ENCODE results near the gene SOX6. TPM values are rescaled to one million over a fixed set of nuclear protein-coding genes. Genes with fewer than 3 reads are reported as not detected.

The SOX6 gene
- total RNA-seq, 2 experiments from 2014 or later: 0.20 TPM; not detected in 1

GRCh38 chr11:16034074-16034473, 322.3 kb downstream of the SOX6 start:
- ATAC-seq (ENCODE audit: poor library complexity) (no peak), DNase-seq (no peak)
- CTCF ChIA-PET: no interaction called here
- no peak overlapping the region for H3K4me3 ChIP-seq (ENCODE audit: low read length)
- no peak overlapping the region for H3K27ac ChIP-seq (ENCODE audit: low read depth in 1 of 2, low read length in 2 of 2)
- H3K9me3 ChIP-seq (ENCODE audit: control insufficient read depth in 1 of 2, insufficient read depth in 1 of 2, low read length in 2 of 2): no peaks in the 10 kb centered on the region
- H3K9me3 Mint-ChIP-seq: no peaks in the 10 kb centered on the region
- no peaks in the 10 kb centered on the region for H3K4me1 Mint-ChIP-seq (ENCODE audit: low read depth)
- no peaks in the 10 kb centered on the region for H3K36me3 Mint-ChIP-seq (ENCODE audit: low read depth)
- no peak for TF ChIP-seq CTCF (IDR thresholded peaks at IDR 0.05)
- H3K36me3 ChIP-seq (ENCODE audit: insufficient read depth, low read length): no peaks in the 10 kb centered on the region
- H3K27me3 Mint-ChIP-seq: no peaks in the 10 kb centered on the region
- H3K4me1 ChIP-seq (ENCODE audit: insufficient read depth, low read length): no peaks in the 10 kb centered on the region
- POLR2A ChIA-PET: no interaction called here
- intact Hi-C loops (cut with DNase I, micrococcal nuclease): no loop called here
- no peak overlapping the region for H3K4me3 Mint-ChIP-seq
- H3K27me3 ChIP-seq (ENCODE audit: control insufficient read depth in 1 of 2, insufficient read depth in 2 of 2, low read length in 2 of 2): no peaks in the 10 kb centered on the region
- no peak overlapping the region for H3K27ac Mint-ChIP-seq

- Histone ChIP-seq H3K27ac (ENCODE audit: low read depth in 1 of 2, low read length in 2 of 2) (no peak overlapping the region), H3K4me3 (ENCODE audit: low read length) (no peak overlapping the region), H3K9me3 (ENCODE audit: control insufficient read depth in 1 of 2, insufficient read depth in 1 of 2, low read length in 2 of 2) (no peaks in the 10 kb centered on the region), H3K4me1 (ENCODE audit: insufficient read depth, low read length) (no peaks in the 10 kb centered on the region), H3K27me3 (ENCODE audit: control insufficient read depth in 1 of 2, insufficient read depth in 2 of 2, low read length in 2 of 2) (no peaks in the 10 kb centered on the region), H3K36me3 (ENCODE audit: insufficient read depth, low read length) (no peaks in the 10 kb centered on the region)
- Mint-ChIP-seq H3K27ac (no peak overlapping the region), H3K27me3 (no peaks in the 10 kb centered on the region), H3K9me3 (no peaks in the 10 kb centered on the region), H3K4me1 (ENCODE audit: low read depth) (no peaks in the 10 kb centered on the region), H3K4me3 (no peak overlapping the region), H3K36me3 (ENCODE audit: low read depth) (no peaks in the 10 kb centered on the region)
- POLR2A ChIA-PET: no interaction called here
- no peak for TF ChIP-seq CTCF (IDR thresholded peaks at IDR 0.05)
- CTCF ChIA-PET: no interaction called here
- ATAC-seq (ENCODE audit: poor library complexity): no peak
- intact Hi-C loops (cut with DNase I, micrococcal nuclease): no loop called here
- no peak for DNase-seq
These were observed 323.4 kb downstream of the SOX6 start for GRCh38 chr11:16032974-16033373.

- no peak for DNase-seq
- Histone ChIP-seq H3K36me3 (ENCODE audit: insufficient read depth, low read length) (no peaks in the 10 kb centered on the region), H3K27ac (ENCODE audit: low read depth in 1 of 2, low read length in 2 of 2) (no peak overlapping the region), H3K4me3 (ENCODE audit: low read length) (no peak overlapping the region), H3K27me3 (ENCODE audit: control insufficient read depth in 1 of 2, insufficient read depth in 2 of 2, low read length in 2 of 2) (no peaks in the 10 kb centered on the region), H3K4me1 (ENCODE audit: insufficient read depth, low read length) (no peaks in the 10 kb centered on the region), H3K9me3 (ENCODE audit: control insufficient read depth in 1 of 2, insufficient read depth in 1 of 2, low read length in 2 of 2) (no peaks in the 10 kb centered on the region)
- H3K9me3 Mint-ChIP-seq: no peaks in the 10 kb centered on the region
- intact Hi-C loops (cut with DNase I, micrococcal nuclease): no loop called here
- POLR2A ChIA-PET: no interaction called here
- H3K4me1 Mint-ChIP-seq (ENCODE audit: low read depth): no peaks in the 10 kb centered on the region
- H3K4me3 Mint-ChIP-seq: no peak overlapping the region
- H3K27ac Mint-ChIP-seq: no peak overlapping the region
- CTCF ChIA-PET: no interaction called here
- no peaks in the 10 kb centered on the region for H3K36me3 Mint-ChIP-seq (ENCODE audit: low read depth)
- H3K27me3 Mint-ChIP-seq: no peaks in the 10 kb centered on the region
- no peak for TF ChIP-seq CTCF (IDR thresholded peaks at IDR 0.05)
- no peak for ATAC-seq (ENCODE audit: poor library complexity)
These were observed 325.1 kb downstream of the SOX6 start for GRCh38 chr11:16031210-16031609.
